Measurements from ENCODE around the gene RTN4R. TPM values are rescaled to one million over a fixed set of nuclear protein-coding genes. Genes with fewer than 3 reads are reported as not detected.
A peak's percentile ranks its signal among the peaks of the same experiment; 100 is the strongest.

RTN4R gene
- total RNA-seq, 1 donor from 2014 or later, result 5.5 TPM

GRCh38 chr22:20239676-20240446 is 28.3 kb downstream of the RTN4R start:
- no peak for TF ChIP-seq CTCF (IDR thresholded peaks at IDR 0.05)
- Mint-ChIP-seq H3K36me3 (ENCODE audit: low read depth) (no peaks in the 10 kb centered on the region), H3K27ac (ENCODE audit: unreplicated experiment) (no peak overlapping the region), H3K4me3 (ENCODE audit: unreplicated experiment) (no peak overlapping the region), H3K9me3 (ENCODE audit: low read depth) (no peaks in the 10 kb centered on the region), H3K27me3 (ENCODE audit: low read depth) (no peaks in the 10 kb centered on the region), H3K4me1 (ENCODE audit: low read depth) (peaks cover 14% of the 10 kb centered on the region)
- no peak for DNase-seq (ENCODE audit: low spot score)

- no peak overlapping the region for H3K27ac Mint-ChIP-seq (ENCODE audit: unreplicated experiment)
- no peaks in the 10 kb centered on the region for H3K36me3 Mint-ChIP-seq (ENCODE audit: low read depth)
- H3K4me3 Mint-ChIP-seq (ENCODE audit: unreplicated experiment), result no peak overlapping the region
- peaks cover 13% of the 10 kb centered on the region for H3K4me1 Mint-ChIP-seq (ENCODE audit: low read depth)
- no peaks in the 10 kb centered on the region for H3K9me3 Mint-ChIP-seq (ENCODE audit: low read depth)
- TF ChIP-seq CTCF (IDR thresholded peaks at IDR 0.05), result peak; percentile 13
- DNase-seq (ENCODE audit: low spot score), result no peak
- no peaks in the 10 kb centered on the region for H3K27me3 Mint-ChIP-seq (ENCODE audit: low read depth)
These were observed 29.0 kb downstream of the RTN4R start for GRCh38 chr22:20238901-20239675.

GRCh38 chr22:20238536-20238900 is 29.6 kb downstream of the RTN4R start:
- Mint-ChIP-seq H3K4me1 (ENCODE audit: low read depth) (peaks cover 8% of the 10 kb centered on the region), H3K9me3 (ENCODE audit: low read depth) (no peaks in the 10 kb centered on the region), H3K27me3 (ENCODE audit: low read depth) (no peaks in the 10 kb centered on the region), H3K4me3 (ENCODE audit: unreplicated experiment) (no peak overlapping the region), H3K36me3 (ENCODE audit: low read depth) (no peaks in the 10 kb centered on the region), H3K27ac (ENCODE audit: unreplicated experiment) (no peak overlapping the region)
- peak; percentile 61 for TF ChIP-seq CTCF (IDR thresholded peaks at IDR 0.05)
- no peak for DNase-seq (ENCODE audit: low spot score)

GRCh38 chr22:20237480-20238440 is 30.4 kb downstream of the RTN4R start:
- no peak overlapping the region for H3K4me3 Mint-ChIP-seq (ENCODE audit: unreplicated experiment)
- no peaks in the 10 kb centered on the region for H3K9me3 Mint-ChIP-seq (ENCODE audit: low read depth)
- H3K27ac Mint-ChIP-seq (ENCODE audit: unreplicated experiment), result no peak overlapping the region
- peaks cover 3% of the 10 kb centered on the region for H3K4me1 Mint-ChIP-seq (ENCODE audit: low read depth)
- H3K27me3 Mint-ChIP-seq (ENCODE audit: low read depth), result no peaks in the 10 kb centered on the region
- TF ChIP-seq CTCF (IDR thresholded peaks at IDR 0.05), result no peak
- no peaks in the 10 kb centered on the region for H3K36me3 Mint-ChIP-seq (ENCODE audit: low read depth)
- DNase-seq (ENCODE audit: low spot score), result no peak

Data from chondrocyte (in vitro differentiated cells).